HG03108 (cell line): ENCODE measurements around the gene RNF4.
"Not testable (repeated sequence)": the region's sequence is repeated elsewhere in the genome, so short reads cannot be mapped to it uniquely, and the experiment has no call there.

Source experiments
- ATAC-seq: cut with Tn5 transposase; IDR thresholded peaks from one replicate; pipeline ENCODE4 v1.9.1; 2021; ENCODE audit warnings: moderate library complexity; ENCODE audit not compliant: unreplicated experiment

Gene RNF4

GRCh38 chr4:2485956-2486355 is 17.1 kb downstream of the RNF4 start:
- no peak for ATAC-seq

- no peak for ATAC-seq
Measured at GRCh38 chr4:2486981-2487380, 18.1 kb downstream of the RNF4 start.

- ATAC-seq = peak; percentile 50
Measured at GRCh38 chr4:2487632-2488031, 18.7 kb downstream of the RNF4 start.

GRCh38 chr4:2489081-2489805 is 20.3 kb downstream of the RNF4 start:
- no peak for ATAC-seq

GRCh38 chr4:2489841-2490552 is 21.1 kb downstream of the RNF4 start:
- ATAC-seq = no peak

- ATAC-seq = no peak
Measured at GRCh38 chr4:2492970-2493369, 24.1 kb downstream of the RNF4 start.

GRCh38 chr4:2494992-2495391 is 26.1 kb downstream of the RNF4 start:
- ATAC-seq = no peak

GRCh38 chr4:2497324-2497723 is 28.4 kb downstream of the RNF4 start:
- no peak for ATAC-seq

GRCh38 chr4:2497931-2498330 is 29.0 kb downstream of the RNF4 start:
- peak; percentile 87 for ATAC-seq

- no peak for ATAC-seq
Measured at GRCh38 chr4:2500547-2500946, 31.6 kb downstream of the RNF4 start.

GRCh38 chr4:2501034-2501594 is 32.2 kb downstream of the RNF4 start:
- ATAC-seq = no peak

GRCh38 chr4:2503809-2504208 is 34.9 kb downstream of the RNF4 start:
- no peak for ATAC-seq

- ATAC-seq = no peak
Measured at GRCh38 chr4:2507259-2507658, 38.4 kb downstream of the RNF4 start.

- no peak for ATAC-seq
Measured at GRCh38 chr4:2507855-2508254, 38.9 kb downstream of the RNF4 start.

- ATAC-seq = no peak
Measured at GRCh38 chr4:2510351-2511259, 41.7 kb downstream of the RNF4 start.

- no peak for ATAC-seq
Measured at GRCh38 chr4:2511645-2512131, 42.8 kb downstream of the RNF4 start.

- no peak for ATAC-seq
Measured at GRCh38 chr4:2512396-2513135, 43.7 kb downstream of the RNF4 start.

GRCh38 chr4:2514193-2514592 is 45.3 kb downstream of the RNF4 start:
- ATAC-seq = not testable (repeated sequence)

GRCh38 chr4:2514944-2515343 is 46.0 kb downstream of the RNF4 start:
- ATAC-seq = not testable (repeated sequence)

GRCh38 chr4:2515830-2516550 is 47.1 kb downstream of the RNF4 start:
- no peak for ATAC-seq
